Adipocyte (in vitro differentiated cells): ENCODE results near the gene UPP2.

Experiments used
- DNase-seq: peaks from one replicate; pipeline ENCODE4 v3.0.0-alpha.2; 2015; ENCODE audit warnings: low read depth
- H3K27me3 ChIP-seq: replicated peaks from 2 replicates; pipeline ENCODE4 v1.7.0; 2013; ENCODE audit warnings: mild to moderate bottlenecking, low read length, moderate library complexity; ENCODE audit not compliant: control insufficient read depth, insufficient read depth
- H3K36me3 ChIP-seq: 2 replicates; pipeline ENCODE4 v1.7.0; 2013; ENCODE audit warnings: low read length, mild to moderate bottlenecking, moderate library complexity; ENCODE audit not compliant: control insufficient read depth, insufficient read depth, severe bottlenecking
- H3K4me1 ChIP-seq: 2 replicates; pipeline ENCODE4 v1.7.0; 2013; ENCODE audit warnings: mild to moderate bottlenecking, low read length, moderate library complexity; ENCODE audit not compliant: control insufficient read depth, insufficient read depth
- H3K4me3 ChIP-seq: 2 replicates; pipeline ENCODE4 v1.7.0; 2013; ENCODE audit warnings: mild to moderate bottlenecking, low read length, moderate library complexity
- H3K9ac ChIP-seq: 2 replicates; pipeline ENCODE4 v1.7.0; 2013; ENCODE audit warnings: mild to moderate bottlenecking, low read length, moderate library complexity
- H3K9me3 ChIP-seq: 2 replicates; pipeline ENCODE4 v1.7.0; 2013; ENCODE audit warnings: mild to moderate bottlenecking, low read length, moderate library complexity; ENCODE audit not compliant: control insufficient read depth

The UPP2 gene

GRCh38 chr2:158112992-158113391 lies 11.3 kb downstream of the UPP2 start:
- no peaks in the 10 kb centered on the region for H3K36me3 ChIP-seq
- DNase-seq: peak; percentile 32
- H3K4me1 ChIP-seq: peaks cover 27% of the 10 kb centered on the region
- H3K27me3 ChIP-seq: peaks cover 4% of the 10 kb centered on the region
- H3K4me3 ChIP-seq: no peak overlapping the region
- no peaks in the 10 kb centered on the region for H3K9me3 ChIP-seq
- H3K9ac ChIP-seq: no peak overlapping the region

GRCh38 chr2:158113741-158114295 lies 12.1 kb downstream of the UPP2 start:
- peaks cover 4% of the 10 kb centered on the region for H3K27me3 ChIP-seq
- H3K4me1 ChIP-seq: peaks cover 27% of the 10 kb centered on the region
- H3K36me3 ChIP-seq: no peaks in the 10 kb centered on the region
- no peak overlapping the region for H3K4me3 ChIP-seq
- no peaks in the 10 kb centered on the region for H3K9me3 ChIP-seq
- H3K9ac ChIP-seq: no peak overlapping the region
- DNase-seq: no peak

- H3K27me3 ChIP-seq: peaks cover under 1% of the 10 kb centered on the region
- no peaks in the 10 kb centered on the region for H3K36me3 ChIP-seq
- H3K9ac ChIP-seq: no peak overlapping the region
- no peak overlapping the region for H3K4me3 ChIP-seq
- H3K4me1 ChIP-seq: peaks cover 27% of the 10 kb centered on the region
- DNase-seq: no peak
- H3K9me3 ChIP-seq: no peaks in the 10 kb centered on the region
Observed at GRCh38 chr2:158114516-158114915, 12.8 kb downstream of the UPP2 start.

GRCh38 chr2:158115202-158115767 lies 13.6 kb downstream of the UPP2 start:
- Histone ChIP-seq H3K4me3 (no peak overlapping the region), H3K4me1 (peaks cover 30% of the 10 kb centered on the region), H3K27me3 (no peaks in the 10 kb centered on the region), H3K9me3 (no peaks in the 10 kb centered on the region), H3K9ac (no peak overlapping the region), H3K36me3 (no peaks in the 10 kb centered on the region)
- DNase-seq: no peak

GRCh38 chr2:158116936-158117335 lies 15.3 kb downstream of the UPP2 start:
- Histone ChIP-seq H3K36me3 (no peaks in the 10 kb centered on the region), H3K9ac (no peak overlapping the region), H3K9me3 (no peaks in the 10 kb centered on the region), H3K4me3 (no peak overlapping the region), H3K4me1 (peaks cover 42% of the 10 kb centered on the region), H3K27me3 (no peaks in the 10 kb centered on the region)
- no peak for DNase-seq

GRCh38 chr2:158120102-158120501 lies 18.4 kb downstream of the UPP2 start:
- H3K36me3 ChIP-seq: no peaks in the 10 kb centered on the region
- no peaks in the 10 kb centered on the region for H3K9me3 ChIP-seq
- H3K27me3 ChIP-seq: peaks cover 16% of the 10 kb centered on the region
- peaks cover 31% of the 10 kb centered on the region for H3K4me1 ChIP-seq
- no peak for DNase-seq
- H3K4me3 ChIP-seq: no peak overlapping the region
- no peak overlapping the region for H3K9ac ChIP-seq

GRCh38 chr2:158120664-158121641 lies 19.3 kb downstream of the UPP2 start:
- Histone ChIP-seq H3K4me1 (peaks cover 28% of the 10 kb centered on the region), H3K36me3 (no peaks in the 10 kb centered on the region), H3K9me3 (no peaks in the 10 kb centered on the region), H3K4me3 (peak overlapping the region; percentile 26), H3K27me3 (peaks cover 16% of the 10 kb centered on the region), H3K9ac (no peak overlapping the region)
- no peak for DNase-seq

GRCh38 chr2:158124896-158125295 lies 23.2 kb downstream of the UPP2 start:
- H3K9me3 ChIP-seq: no peaks in the 10 kb centered on the region
- no peak overlapping the region for H3K9ac ChIP-seq
- peaks cover 18% of the 10 kb centered on the region for H3K4me1 ChIP-seq
- DNase-seq: no peak
- H3K27me3 ChIP-seq: peaks cover 16% of the 10 kb centered on the region
- no peak overlapping the region for H3K4me3 ChIP-seq
- H3K36me3 ChIP-seq: no peaks in the 10 kb centered on the region

- Histone ChIP-seq H3K4me3 (no peak overlapping the region), H3K9ac (no peak overlapping the region), H3K4me1 (peaks cover 12% of the 10 kb centered on the region), H3K36me3 (no peaks in the 10 kb centered on the region), H3K9me3 (no peaks in the 10 kb centered on the region), H3K27me3 (peaks cover 16% of the 10 kb centered on the region)
- DNase-seq: no peak
Observed at GRCh38 chr2:158125756-158126498, 24.3 kb downstream of the UPP2 start.

GRCh38 chr2:158127380-158127804 lies 25.7 kb downstream of the UPP2 start:
- Histone ChIP-seq H3K9ac (no peak overlapping the region), H3K36me3 (no peaks in the 10 kb centered on the region), H3K4me1 (peaks cover 15% of the 10 kb centered on the region), H3K9me3 (no peaks in the 10 kb centered on the region), H3K4me3 (no peak overlapping the region), H3K27me3 (peaks cover 16% of the 10 kb centered on the region)
- no peak for DNase-seq
